GM19397 (cell line): ENCODE measurements around the gene TOGARAM2.

Experiments used
- ATAC-seq: cut with Tn5 transposase; IDR thresholded peaks from one replicate; pipeline ENCODE4 v1.9.1; 2021; ENCODE audit warnings: mild to moderate bottlenecking, moderate library complexity; ENCODE audit not compliant: unreplicated experiment

The TOGARAM2 gene

GRCh38 chr2:29017716-29018435 lies 36.8 kb downstream of the TOGARAM2 start:
- no peak for ATAC-seq

GRCh38 chr2:29021886-29022285 lies 40.8 kb downstream of the TOGARAM2 start:
- ATAC-seq, result no peak

DNA sequence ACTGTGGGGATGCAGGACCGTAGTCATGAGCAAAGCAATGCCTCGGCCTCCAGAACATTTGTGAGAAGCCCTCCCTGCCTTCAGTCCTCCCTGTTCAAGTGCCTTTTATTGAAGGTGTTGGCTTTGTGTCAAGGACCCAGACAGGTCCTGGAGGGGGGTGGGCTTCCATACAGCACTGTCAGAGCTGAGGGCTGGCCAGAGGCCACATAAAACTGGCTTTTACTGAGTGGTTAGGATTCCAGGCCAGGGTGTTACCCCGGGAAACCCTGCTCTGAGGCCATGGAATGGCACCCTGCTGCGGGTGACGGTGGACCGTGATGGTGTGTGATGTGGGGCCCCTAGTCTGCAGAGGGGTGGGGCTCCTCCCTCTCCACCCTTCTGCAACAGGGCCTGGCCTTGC lies 41.6 kb downstream of the TOGARAM2 start:
- no peak for ATAC-seq

- no peak for ATAC-seq
These were observed 42.1 kb downstream of the TOGARAM2 start for GRCh38 chr2:29023188-29023587.

DNA sequence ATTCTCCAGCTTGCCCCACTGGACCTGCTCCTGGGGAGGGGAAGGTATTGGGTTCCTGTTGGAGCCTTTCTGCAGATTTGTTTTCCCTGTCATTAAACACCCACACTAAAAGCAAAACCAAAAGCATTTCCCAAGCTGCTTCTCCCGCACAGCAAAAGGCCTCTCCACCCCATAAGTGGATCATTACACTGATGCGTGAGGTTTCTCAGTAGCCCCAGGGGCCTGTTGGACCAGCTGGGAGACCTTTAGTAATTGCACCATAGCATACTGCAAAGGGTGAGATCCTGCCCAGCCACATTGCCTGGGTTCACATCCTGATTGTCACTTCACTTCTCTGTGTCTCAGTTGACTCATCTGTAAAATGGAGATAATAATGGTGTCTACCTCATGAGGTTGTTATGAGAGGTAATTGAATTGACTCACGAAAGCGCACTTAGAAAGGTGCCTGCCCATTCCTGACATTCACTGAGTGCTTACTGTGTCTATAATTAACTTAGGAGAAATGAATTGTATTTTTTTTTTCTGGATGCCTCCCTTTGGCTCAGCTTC lies 43.9 kb downstream of the TOGARAM2 start:
- no peak for ATAC-seq

DNA sequence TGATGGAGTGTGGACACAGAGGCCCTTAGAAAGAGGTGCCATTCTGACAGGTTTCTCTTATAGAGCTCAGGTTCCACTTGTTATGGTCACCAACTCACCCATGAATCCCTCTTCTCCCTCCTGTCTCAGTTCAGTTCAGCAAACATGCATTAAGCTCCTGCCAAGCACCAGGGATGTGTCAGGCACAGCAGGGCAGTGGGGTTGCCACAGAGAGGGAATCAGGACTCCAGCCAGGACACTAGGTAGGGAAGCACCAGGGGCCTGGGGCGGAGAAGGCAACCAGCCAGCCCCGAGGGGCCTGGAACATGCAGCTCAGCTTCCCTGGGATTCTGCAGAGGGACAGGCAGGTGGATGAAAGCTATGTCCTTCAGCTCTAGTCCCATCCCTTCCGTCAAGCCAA lies 44.6 kb downstream of the TOGARAM2 start:
- no peak for ATAC-seq

- no peak for ATAC-seq
These were observed 49.9 kb downstream of the TOGARAM2 start for GRCh38 chr2:29031046-29031445.

- ATAC-seq, result no peak
These were observed 51.1 kb downstream of the TOGARAM2 start for GRCh38 chr2:29032189-29032588.

DNA sequence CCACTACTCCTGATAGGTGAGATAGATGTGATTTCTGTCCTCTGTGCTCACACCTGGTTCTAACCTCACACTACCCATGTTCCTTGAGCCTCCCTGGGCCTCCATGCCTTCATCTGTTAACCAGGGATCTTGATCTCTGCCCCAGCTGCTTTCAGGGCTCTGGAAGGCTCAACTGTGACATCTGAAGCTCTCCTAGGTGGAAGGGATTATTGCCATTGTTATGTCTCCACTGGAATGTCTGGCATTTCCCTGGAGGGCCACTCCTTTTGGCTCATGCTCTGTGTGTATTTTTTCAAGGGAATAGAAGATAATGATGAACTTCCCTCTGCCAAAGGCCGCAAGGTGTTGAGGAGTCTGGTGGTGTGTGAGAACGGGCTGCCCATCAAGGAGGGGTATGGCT lies 52.1 kb downstream of the TOGARAM2 start:
- ATAC-seq, result no peak

GRCh38 chr2:29033656-29034055 lies 52.6 kb downstream of the TOGARAM2 start:
- ATAC-seq, result no peak

- no peak for ATAC-seq
These were observed 54.1 kb downstream of the TOGARAM2 start for GRCh38 chr2:29035016-29035745.

DNA sequence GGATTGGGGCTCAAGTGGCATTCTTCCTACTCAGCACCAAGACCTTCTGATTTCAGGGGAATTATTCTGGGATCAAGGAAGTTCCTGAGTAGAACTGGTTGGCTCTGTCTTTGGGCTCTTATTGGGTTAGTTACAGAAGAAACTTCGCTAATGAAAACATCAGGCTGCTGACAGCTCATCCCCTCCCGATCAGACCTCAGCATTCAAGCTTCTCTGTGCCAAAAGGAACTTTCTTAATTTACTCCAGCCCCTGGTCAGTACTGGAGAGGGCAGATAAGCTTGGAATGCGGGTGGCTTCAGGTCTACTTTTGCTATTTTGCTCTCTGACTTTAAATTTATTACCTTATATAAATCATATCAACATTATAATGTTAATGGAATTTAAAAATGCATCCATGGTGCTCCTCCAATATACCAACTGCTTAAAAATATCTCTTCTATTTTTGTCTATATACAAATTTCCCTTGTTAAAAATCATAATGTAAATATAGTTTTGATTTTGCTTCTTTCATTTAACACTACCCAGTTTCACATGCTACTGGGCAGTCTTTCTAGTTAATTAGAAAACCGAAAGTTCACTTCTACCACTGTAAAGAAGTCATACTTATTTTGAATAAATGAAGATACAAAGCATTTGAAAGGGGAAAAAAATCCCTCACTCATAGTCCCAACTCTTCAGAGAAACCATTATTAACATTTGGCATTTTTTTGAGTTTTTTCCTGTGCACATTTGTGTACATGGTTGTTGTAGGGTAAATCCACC lies 58.8 kb downstream of the TOGARAM2 start:
- ATAC-seq, result peak; percentile 63

GRCh38 chr2:29040552-29040951 lies 59.5 kb downstream of the TOGARAM2 start:
- ATAC-seq, result peak; percentile 8

GRCh38 chr2:29041161-29041660 lies 60.1 kb downstream of the TOGARAM2 start:
- no peak for ATAC-seq

DNA sequence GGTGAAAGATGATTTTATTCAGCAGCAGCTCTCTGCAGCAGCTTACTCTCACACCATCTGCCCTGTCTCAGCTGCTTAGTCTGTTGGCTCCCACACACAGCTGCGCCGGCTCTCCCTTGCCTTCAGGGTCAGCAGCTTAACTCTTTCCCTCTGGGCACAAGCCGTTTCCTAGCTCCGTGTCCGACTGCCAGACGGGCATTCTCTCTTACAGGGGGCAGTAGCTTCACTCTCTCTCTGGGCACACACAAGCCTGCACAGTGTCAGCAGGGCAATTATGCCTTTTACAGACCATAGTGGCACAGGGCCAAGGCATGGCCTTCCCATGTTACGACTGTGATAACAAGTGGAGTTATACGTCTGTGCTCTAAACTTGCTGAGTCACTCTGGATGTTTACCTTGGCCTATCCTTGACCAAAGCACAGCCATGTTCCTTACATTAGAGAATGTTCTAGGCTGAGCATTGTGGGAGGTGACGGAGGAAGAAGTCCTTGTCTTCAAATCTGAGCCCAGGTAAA lies 61.5 kb downstream of the TOGARAM2 start:
- ATAC-seq, result no peak

GRCh38 chr2:29044459-29044858 lies 63.4 kb downstream of the TOGARAM2 start:
- no peak for ATAC-seq

- no peak for ATAC-seq
These were observed 65.2 kb downstream of the TOGARAM2 start for GRCh38 chr2:29046321-29046720.

DNA sequence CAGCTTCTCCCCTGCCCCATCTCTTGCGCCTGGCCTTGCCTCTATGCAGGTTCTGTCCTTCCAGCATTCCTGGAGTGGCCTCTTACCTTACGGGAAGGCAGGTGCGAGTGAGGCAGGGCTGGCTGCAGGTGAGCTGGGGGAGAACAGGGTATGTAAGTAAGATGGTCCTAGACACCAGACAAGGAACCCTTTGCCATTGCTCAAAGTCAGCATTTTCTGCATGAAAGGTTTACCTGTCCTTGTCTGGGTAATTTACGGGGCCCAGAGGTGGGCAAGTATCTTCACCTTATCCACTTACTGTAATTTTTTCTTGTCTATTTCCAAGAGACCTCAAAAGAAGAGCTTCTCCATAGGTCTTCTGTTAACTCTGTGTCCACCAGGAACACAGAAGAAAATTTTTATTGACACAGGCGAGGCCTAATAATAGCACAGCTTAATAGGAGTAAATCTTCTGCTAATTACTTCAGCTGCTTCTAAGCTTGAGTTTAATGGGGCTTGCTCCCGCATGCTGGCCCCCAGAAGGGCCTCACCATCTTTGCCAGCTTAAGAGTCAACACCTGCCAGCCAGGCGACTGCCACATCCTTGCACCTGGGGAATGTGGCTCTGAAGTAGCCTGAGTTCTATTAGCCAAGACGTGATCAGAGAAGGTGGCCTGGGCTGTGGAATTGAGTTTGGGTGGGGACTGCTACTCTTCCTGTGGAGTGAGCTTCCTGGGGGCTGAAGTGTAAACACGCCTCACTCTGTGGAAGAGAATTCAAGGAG lies 66.2 kb downstream of the TOGARAM2 start:
- ATAC-seq, result no peak

DNA sequence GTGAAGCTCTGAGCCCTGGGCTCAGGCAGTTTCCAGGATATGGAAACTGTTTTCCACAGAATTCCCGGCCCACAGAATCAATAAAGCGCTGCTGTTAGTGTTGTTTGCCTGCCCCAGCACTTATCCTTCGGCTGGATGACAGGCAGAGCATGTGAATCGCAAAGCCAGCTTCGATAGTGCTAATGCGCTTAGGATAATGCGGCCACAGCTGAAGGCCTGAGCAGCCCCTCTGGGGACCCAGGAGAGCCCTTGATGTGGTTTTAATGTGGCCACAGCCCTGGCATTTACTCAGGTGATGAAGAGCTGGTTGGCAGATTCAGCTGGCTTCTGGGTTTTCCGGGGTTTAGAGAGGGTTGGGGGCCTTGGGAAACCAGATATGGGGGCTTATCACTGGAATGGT lies 69.5 kb downstream of the TOGARAM2 start:
- ATAC-seq, result no peak

- ATAC-seq, result no peak
These were observed 70.6 kb downstream of the TOGARAM2 start for GRCh38 chr2:29051730-29052129.
